Parathyroid adenoma (tissue), 2 donors: ENCODE measurements around the gene PCSK2.

Experiments
- H2AFZ ChIP-seq: fragments of 300-600 bp; sonication (generic); one replicate; pipeline ENCODE4 v1.7.0; 2017; ENCODE audit warnings: antibody characterized with exemption, mild to moderate bottlenecking
- H3K27ac ChIP-seq: fragments of 300-600 bp; sonication (generic); one replicate; pipeline ENCODE4 v1.7.0; 2017
- H3K27me3 ChIP-seq: fragments of 300-600 bp; sonication (generic); one replicate; pipeline ENCODE4 v1.7.0; 2017; ENCODE audit warnings: low read length; ENCODE audit not compliant: control insufficient read depth, insufficient read depth
- H3K36me3 ChIP-seq: fragments of 300-600 bp; sonication (generic); one replicate; pipeline ENCODE4 v1.7.0; 2017; ENCODE audit warnings: low read length; ENCODE audit not compliant: control insufficient read depth, insufficient read depth
- H3K4me1 ChIP-seq: fragments of 300-600 bp; sonication (generic); one replicate; pipeline ENCODE4 v1.7.0; 2017; ENCODE audit warnings: control low read depth
- H3K4me2 ChIP-seq: fragments of 300-600 bp; sonication (generic); one replicate; pipeline ENCODE4 v1.7.0; 2017; ENCODE audit warnings: low read length
- H3K4me3 ChIP-seq: fragments of 300-600 bp; sonication (generic); one replicate; pipeline ENCODE4 v1.7.0; 2017; ENCODE audit warnings: low read depth, low read length
- H3K79me2 ChIP-seq: fragments of 300-600 bp; sonication (generic); one replicate; pipeline ENCODE4 v1.7.0; 2017; ENCODE audit warnings: control low read depth
- H3K9ac ChIP-seq: fragments of 300-600 bp; sonication (generic); one replicate; pipeline ENCODE4 v1.7.0; 2017; ENCODE audit warnings: mild to moderate bottlenecking
- H3K9me3 ChIP-seq: fragments of 300-600 bp; sonication (generic); one replicate; pipeline ENCODE4 v1.7.0; 2017; ENCODE audit warnings: low read length; ENCODE audit not compliant: control insufficient read depth
- CTCF ChIP-seq: fragments of 300-600 bp; sonication (generic); IDR thresholded peaks from one replicate; pipeline ENCODE4 v1.7.0; 2017; ENCODE audit warnings: antibody characterized with exemption, mild to moderate bottlenecking
- donor health status: primary hyperparathyroidism.

The PCSK2 gene

GRCh38 chr20:17515053-17515452 is 288.2 kb downstream of the PCSK2 start:
- Histone ChIP-seq H3K27ac (no peak overlapping the region), H3K4me3 (no peak overlapping the region), H3K9ac (no peak overlapping the region), H3K9me3 (no peaks in the 10 kb centered on the region), H3K4me2 (no peak overlapping the region), H3K36me3 (no peaks in the 10 kb centered on the region), H3K27me3 (no peaks in the 10 kb centered on the region), H3K79me2 (no peaks in the 10 kb centered on the region), H2AFZ (no peak overlapping the region), H3K4me1 (no peaks in the 10 kb centered on the region)
- TF ChIP-seq CTCF, result no peak

GRCh38 chr20:17518339-17519052 is 291.7 kb downstream of the PCSK2 start:
- H3K9me3 ChIP-seq, result no peaks in the 10 kb centered on the region
- no peak overlapping the region for H3K27ac ChIP-seq
- H3K4me2 ChIP-seq, result no peak overlapping the region
- no peaks in the 10 kb centered on the region for H3K4me1 ChIP-seq
- no peaks in the 10 kb centered on the region for H3K36me3 ChIP-seq
- no peaks in the 10 kb centered on the region for H3K79me2 ChIP-seq
- TF ChIP-seq CTCF, result no peak
- H3K9ac ChIP-seq, result no peak overlapping the region
- no peaks in the 10 kb centered on the region for H3K27me3 ChIP-seq
- no peak overlapping the region for H3K4me3 ChIP-seq
- no peak overlapping the region for H2AFZ ChIP-seq

DNA sequence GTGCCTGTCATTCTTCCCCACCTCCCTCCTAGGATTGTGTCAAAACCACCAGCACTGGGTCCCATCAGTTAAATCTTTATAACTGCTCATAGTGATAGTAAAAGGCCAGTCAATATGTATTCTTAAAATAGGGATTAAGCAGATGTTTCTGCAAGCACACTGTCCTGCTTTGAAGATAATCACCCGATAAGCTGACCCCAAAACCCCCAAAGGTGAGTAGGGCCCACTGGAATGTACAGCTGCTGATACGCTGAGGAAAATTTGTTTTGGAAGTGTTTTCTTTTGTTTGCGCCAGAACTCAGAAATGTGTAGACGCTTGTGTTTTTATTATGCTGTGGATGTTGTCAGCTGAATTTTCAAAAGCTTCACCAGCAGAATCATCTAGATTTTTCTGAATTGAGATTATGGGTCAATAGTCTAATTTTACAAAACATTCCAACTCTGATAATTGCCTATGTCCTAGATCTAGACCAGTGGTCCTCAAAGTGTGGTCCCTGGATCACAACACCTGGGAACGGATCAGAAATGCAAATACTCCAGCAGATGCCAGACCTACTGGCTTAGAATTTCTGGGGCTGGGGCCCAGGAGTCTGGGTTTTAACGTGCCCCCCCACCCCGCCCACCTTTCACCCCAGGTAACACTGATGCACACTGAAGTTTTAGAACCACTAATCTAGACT is 292.9 kb downstream of the PCSK2 start:
- Histone ChIP-seq H3K9me3 (no peaks in the 10 kb centered on the region), H3K4me3 (no peak overlapping the region), H3K27ac (no peak overlapping the region), H3K79me2 (no peaks in the 10 kb centered on the region), H3K36me3 (no peaks in the 10 kb centered on the region), H3K4me1 (no peaks in the 10 kb centered on the region), H3K9ac (no peak overlapping the region), H2AFZ (no peak overlapping the region), H3K4me2 (no peak overlapping the region), H3K27me3 (no peaks in the 10 kb centered on the region)
- no peak for TF ChIP-seq CTCF

- H3K27ac ChIP-seq, result no peak overlapping the region
- H2AFZ ChIP-seq, result no peak overlapping the region
- no peaks in the 10 kb centered on the region for H3K36me3 ChIP-seq
- H3K27me3 ChIP-seq, result no peaks in the 10 kb centered on the region
- H3K4me3 ChIP-seq, result no peak overlapping the region
- no peak overlapping the region for H3K4me2 ChIP-seq
- no peaks in the 10 kb centered on the region for H3K79me2 ChIP-seq
- H3K4me1 ChIP-seq, result no peaks in the 10 kb centered on the region
- H3K9me3 ChIP-seq, result no peaks in the 10 kb centered on the region
- no peak for TF ChIP-seq CTCF
- H3K9ac ChIP-seq, result no peak overlapping the region
Observed at GRCh38 chr20:17520583-17520982, 293.7 kb downstream of the PCSK2 start.
